HepG2 (cell line): ENCODE results near the gene AANAT.

Experiments
- ARNTL ChIP-seq: sonication (generic); formaldehyde crosslinking; IDR thresholded peaks from 2 replicates; pipeline ENCODE4 v1.4.0; 2020; ENCODE audit warnings: mild to moderate bottlenecking, missing genetic modification reagents
- CENPX ChIP-seq: sonication (generic); formaldehyde crosslinking; IDR thresholded peaks from 2 replicates; pipeline ENCODE4 v1.9.0; 2021; ENCODE audit warnings: mild to moderate bottlenecking, missing genetic modification reagents, moderate library complexity
- MED1 ChIP-seq: sonication (generic); formaldehyde crosslinking; IDR thresholded peaks from 2 replicates; pipeline ENCODE4 v1.4.0; 2020; ENCODE audit warnings: missing genetic modification reagents
- RAD21 ChIP-seq: fragments of 450-650 bp; formaldehyde crosslinking; IDR thresholded peaks from 2 replicates; pipeline ENCODE4 v1.5.0; 2020; ENCODE audit warnings: mild to moderate bottlenecking
- TRIM24 ChIP-seq: sonication (generic); formaldehyde crosslinking; IDR thresholded peaks from 2 replicates; pipeline ENCODE4 v1.8.0; 2022; ENCODE audit warnings: mild to moderate bottlenecking, missing genetic modification reagents
- ZKSCAN5 ChIP-seq: sonication (generic); formaldehyde crosslinking; IDR thresholded peaks from 2 replicates; pipeline ENCODE4 v1.5.1; 2020; ENCODE audit warnings: mild to moderate bottlenecking, missing genetic modification reagents
- TF ChIP-seq, protein P1 (sequence below): sonication (generic); formaldehyde crosslinking; IDR thresholded peaks from 2 replicates; pipeline ENCODE4 v1.5.0; 2020; ENCODE audit warnings: mild to moderate bottlenecking, missing genetic modification reagents, moderate library complexity
- TF ChIP-seq, protein P2 (sequence below): sonication (generic); formaldehyde crosslinking; IDR thresholded peaks from 2 replicates; pipeline ENCODE4 v1.4.0; 2020; ENCODE audit warnings: mild to moderate bottlenecking, missing genetic modification reagents
- TF ChIP-seq, protein P3 (sequence below): IDR thresholded peaks from 2 replicates; pipeline ENCODE4 v1.6.1; 2012; ENCODE audit warnings: inconsistent platforms
- TF ChIP-seq, protein P4 (sequence below): IDR thresholded peaks from 2 replicates; pipeline ENCODE4 v1.6.1; 2012; ENCODE audit warnings: low read length, improper control_type of control experiment

DNA sequence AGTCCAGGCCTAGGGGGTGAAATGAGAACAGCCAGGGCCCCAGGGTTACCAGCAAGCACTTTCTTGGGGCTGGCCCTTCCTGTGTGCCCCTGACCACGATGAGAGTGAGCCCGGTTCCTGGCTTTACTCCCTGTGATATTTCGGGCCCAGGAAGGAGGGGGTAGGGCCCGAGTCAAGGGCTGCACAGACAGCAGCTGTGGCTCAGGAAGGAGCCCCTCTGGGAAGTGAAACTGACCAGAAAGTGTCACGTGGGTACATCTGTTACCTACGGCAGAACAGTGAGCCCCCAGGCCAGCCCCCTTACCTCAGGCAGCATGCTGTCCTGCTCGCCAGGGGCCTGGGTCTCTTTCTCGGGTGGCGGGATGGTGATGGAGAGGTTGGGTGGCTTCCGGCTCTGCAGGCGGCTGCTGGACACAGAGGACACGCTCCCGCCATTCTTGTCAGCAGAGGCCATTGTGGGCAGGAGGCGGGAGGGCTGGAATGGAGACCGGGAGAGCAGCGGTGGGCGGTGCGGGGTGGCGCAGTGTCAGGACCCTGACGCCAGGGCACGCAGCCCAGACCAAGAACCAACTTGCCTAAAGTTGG is 13.8 kb downstream of the AANAT start:
- no peak for TF ChIP-seq ZKSCAN5 (CRISPR knock-in tag)
- TF ChIP-seq, protein P1, sequence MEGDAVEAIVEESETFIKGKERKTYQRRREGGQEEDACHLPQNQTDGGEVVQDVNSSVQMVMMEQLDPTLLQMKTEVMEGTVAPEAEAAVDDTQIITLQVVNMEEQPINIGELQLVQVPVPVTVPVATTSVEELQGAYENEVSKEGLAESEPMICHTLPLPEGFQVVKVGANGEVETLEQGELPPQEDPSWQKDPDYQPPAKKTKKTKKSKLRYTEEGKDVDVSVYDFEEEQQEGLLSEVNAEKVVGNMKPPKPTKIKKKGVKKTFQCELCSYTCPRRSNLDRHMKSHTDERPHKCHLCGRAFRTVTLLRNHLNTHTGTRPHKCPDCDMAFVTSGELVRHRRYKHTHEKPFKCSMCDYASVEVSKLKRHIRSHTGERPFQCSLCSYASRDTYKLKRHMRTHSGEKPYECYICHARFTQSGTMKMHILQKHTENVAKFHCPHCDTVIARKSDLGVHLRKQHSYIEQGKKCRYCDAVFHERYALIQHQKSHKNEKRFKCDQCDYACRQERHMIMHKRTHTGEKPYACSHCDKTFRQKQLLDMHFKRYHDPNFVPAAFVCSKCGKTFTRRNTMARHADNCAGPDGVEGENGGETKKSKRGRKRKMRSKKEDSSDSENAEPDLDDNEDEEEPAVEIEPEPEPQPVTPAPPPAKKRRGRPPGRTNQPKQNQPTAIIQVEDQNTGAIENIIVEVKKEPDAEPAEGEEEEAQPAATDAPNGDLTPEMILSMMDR (CRISPR knock-in tag), result no peak
- no peak for TF ChIP-seq MED1 (CRISPR knock-in tag)
- TF ChIP-seq CENPX (CRISPR knock-in tag), result no peak
- no peak for TF ChIP-seq TRIM24 (CRISPR knock-in tag)
- TF ChIP-seq RAD21 (CRISPR knock-in tag), result no peak
- TF ChIP-seq, protein P2, sequence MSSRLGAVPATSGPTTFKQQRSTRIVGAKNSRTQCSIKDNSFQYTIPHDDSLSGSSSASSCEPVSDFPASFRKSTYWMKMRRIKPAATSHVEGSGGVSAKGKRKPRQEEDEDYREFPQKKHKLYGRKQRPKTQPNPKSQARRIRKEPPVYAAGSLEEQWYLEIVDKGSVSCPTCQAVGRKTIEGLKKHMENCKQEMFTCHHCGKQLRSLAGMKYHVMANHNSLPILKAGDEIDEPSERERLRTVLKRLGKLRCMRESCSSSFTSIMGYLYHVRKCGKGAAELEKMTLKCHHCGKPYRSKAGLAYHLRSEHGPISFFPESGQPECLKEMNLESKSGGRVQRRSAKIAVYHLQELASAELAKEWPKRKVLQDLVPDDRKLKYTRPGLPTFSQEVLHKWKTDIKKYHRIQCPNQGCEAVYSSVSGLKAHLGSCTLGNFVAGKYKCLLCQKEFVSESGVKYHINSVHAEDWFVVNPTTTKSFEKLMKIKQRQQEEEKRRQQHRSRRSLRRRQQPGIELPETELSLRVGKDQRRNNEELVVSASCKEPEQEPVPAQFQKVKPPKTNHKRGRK, result no peak
- TF ChIP-seq, protein P3, sequence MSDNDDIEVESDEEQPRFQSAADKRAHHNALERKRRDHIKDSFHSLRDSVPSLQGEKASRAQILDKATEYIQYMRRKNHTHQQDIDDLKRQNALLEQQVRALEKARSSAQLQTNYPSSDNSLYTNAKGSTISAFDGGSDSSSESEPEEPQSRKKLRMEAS, result no peak
- no peak for TF ChIP-seq ARNTL
- TF ChIP-seq, protein P4, sequence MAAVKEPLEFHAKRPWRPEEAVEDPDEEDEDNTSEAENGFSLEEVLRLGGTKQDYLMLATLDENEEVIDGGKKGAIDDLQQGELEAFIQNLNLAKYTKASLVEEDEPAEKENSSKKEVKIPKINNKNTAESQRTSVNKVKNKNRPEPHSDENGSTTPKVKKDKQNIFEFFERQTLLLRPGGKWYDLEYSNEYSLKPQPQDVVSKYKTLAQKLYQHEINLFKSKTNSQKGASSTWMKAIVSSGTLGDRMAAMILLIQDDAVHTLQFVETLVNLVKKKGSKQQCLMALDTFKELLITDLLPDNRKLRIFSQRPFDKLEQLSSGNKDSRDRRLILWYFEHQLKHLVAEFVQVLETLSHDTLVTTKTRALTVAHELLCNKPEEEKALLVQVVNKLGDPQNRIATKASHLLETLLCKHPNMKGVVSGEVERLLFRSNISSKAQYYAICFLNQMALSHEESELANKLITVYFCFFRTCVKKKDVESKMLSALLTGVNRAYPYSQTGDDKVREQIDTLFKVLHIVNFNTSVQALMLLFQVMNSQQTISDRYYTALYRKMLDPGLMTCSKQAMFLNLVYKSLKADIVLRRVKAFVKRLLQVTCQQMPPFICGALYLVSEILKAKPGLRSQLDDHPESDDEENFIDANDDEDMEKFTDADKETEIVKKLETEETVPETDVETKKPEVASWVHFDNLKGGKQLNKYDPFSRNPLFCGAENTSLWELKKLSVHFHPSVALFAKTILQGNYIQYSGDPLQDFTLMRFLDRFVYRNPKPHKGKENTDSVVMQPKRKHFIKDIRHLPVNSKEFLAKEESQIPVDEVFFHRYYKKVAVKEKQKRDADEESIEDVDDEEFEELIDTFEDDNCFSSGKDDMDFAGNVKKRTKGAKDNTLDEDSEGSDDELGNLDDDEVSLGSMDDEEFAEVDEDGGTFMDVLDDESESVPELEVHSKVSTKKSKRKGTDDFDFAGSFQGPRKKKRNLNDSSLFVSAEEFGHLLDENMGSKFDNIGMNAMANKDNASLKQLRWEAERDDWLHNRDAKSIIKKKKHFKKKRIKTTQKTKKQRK, result no peak
